Naive thymus-derived CD4-positive, alpha-beta T cell (primary cell): Measurements from ENCODE around the gene ITGA11. TPM values are rescaled to one million over a fixed set of nuclear protein-coding genes. Genes with fewer than 3 reads are reported as not detected.

Experiments
- ATAC-seq: fragments of 150-1000 bp; cut with Tn5 transposase; 2 replicates; pipeline ENCODE4 v1.10.0; 2021; ENCODE audit warnings: mild to moderate bottlenecking, moderate library complexity
- CTCF ChIA-PET: fragments of 350-600 bp; sonication (Branson Sonifier 250); formaldehyde crosslinking; loops from one replicate; lab custom pipeline; 2021; ENCODE audit warnings: antibody characterized with exemption; lab: Charles Lee
- POLR2A ChIA-PET: fragments of 350-600 bp; sonication (Branson Sonifier 250); formaldehyde crosslinking; loops from one replicate; lab custom pipeline; 2021; ENCODE audit warnings: antibody characterized with exemption, inconsistent platforms; lab: Charles Lee
- DNase-seq, 9 donors: peaks; one replicate each; pipeline versions ENCODE4 v3.0.0 to v3.0.0-alpha.2; 2020 to 2022; ENCODE audit warnings: mixed read lengths in 1 of 9
- H3K27ac ChIP-seq: one replicate; pipeline ENCODE4 v1.7.0; 2013; ENCODE audit warnings: mild to moderate bottlenecking, low read depth, low read length, moderate library complexity
- H3K27me3 ChIP-seq, 2 donors: one replicate each; pipeline ENCODE4 v1.7.0; 2013; ENCODE audit warnings: low read length in 2 of 2, mild to moderate bottlenecking in 2 of 2, moderate library complexity in 2 of 2; ENCODE audit not compliant: control insufficient read depth in 2 of 2, insufficient read depth in 2 of 2
- H3K36me3 ChIP-seq, 3 experiments: 1 replicate in 2 of 3; 2 replicates in 1 of 3; pipeline ENCODE4 v1.7.0; 2013; ENCODE audit warnings: low read length in 3 of 3, mild to moderate bottlenecking in 3 of 3, moderate library complexity in 1 of 3; ENCODE audit not compliant: insufficient read depth in 3 of 3, control insufficient read depth in 2 of 3
- H3K4me1 ChIP-seq, 2 donors: one replicate each; pipeline ENCODE4 v1.7.0; 2013; ENCODE audit warnings: low read length in 2 of 2, mild to moderate bottlenecking in 2 of 2, moderate library complexity in 1 of 2; ENCODE audit not compliant: control insufficient read depth in 2 of 2, insufficient read depth in 2 of 2
- H3K4me3 ChIP-seq: 2 replicates; pipeline ENCODE4 v1.7.0; 2013; ENCODE audit warnings: mild to moderate bottlenecking, low read length
- H3K9me3 ChIP-seq, 3 experiments: 1 replicate in 2 of 3; 2 replicates in 1 of 3; pipeline ENCODE4 v1.7.0; 2013; ENCODE audit warnings: low read length in 3 of 3; ENCODE audit not compliant: control insufficient read depth in 2 of 3
- H3K27ac Mint-ChIP-seq, 9 donors: one replicate each; pipeline ENCODE4 v1.8.0; 2020 to 2022; ENCODE audit warnings: mixed read lengths in 9 of 9, mild to moderate bottlenecking in 8 of 9, moderate library complexity in 5 of 9, inconsistent platforms in 2 of 9
- H3K27me3 Mint-ChIP-seq, 5 donors: one replicate each; pipeline ENCODE4 v1.8.0; 2021 to 2022; ENCODE audit warnings: mixed read lengths in 5 of 5, mild to moderate bottlenecking in 1 of 5
- H3K36me3 Mint-ChIP-seq, 5 donors: one replicate each; pipeline ENCODE4 v1.8.0; 2020 to 2022; ENCODE audit warnings: mixed read lengths in 5 of 5, mild to moderate bottlenecking in 3 of 5, inconsistent platforms in 1 of 5
- H3K4me1 Mint-ChIP-seq, 7 donors: one replicate each; pipeline ENCODE4 v1.8.0; 2020 to 2022; ENCODE audit warnings: mixed read lengths in 7 of 7, mild to moderate bottlenecking in 3 of 7, inconsistent platforms in 1 of 7
- H3K4me3 Mint-ChIP-seq, 10 donors: one replicate each; pipeline ENCODE4 v1.8.0; 2020 to 2022; ENCODE audit warnings: mild to moderate bottlenecking in 10 of 10, mixed read lengths in 10 of 10, moderate library complexity in 6 of 10, inconsistent platforms in 2 of 10
- H3K9me3 Mint-ChIP-seq, 11 donors: one replicate each; pipeline ENCODE4 v1.8.0; 2020 to 2022; ENCODE audit warnings: mixed read lengths in 11 of 11, mild to moderate bottlenecking in 4 of 11, inconsistent platforms in 1 of 11, moderate library complexity in 1 of 11
- intact Hi-C, 2 donors: fragments of 100-400 bp; cut with micrococcal nuclease; formaldehyde crosslinking; loops; one replicate each; pipeline ENCODE4 v1.15.1; 2023
- polyA plus RNA-seq, 2 donors: library from polyadenylated mRNA; unstranded; fragments of 300-500 nt; fragmentation: Illumina TruSeq; gene quantifications; one replicate each; pipeline ENCODE4 v1.2.3, GENCODE V29; 2021
- total RNA-seq, 6 experiments: library from RNA in 5 of 6; stranded (reverse) in 5 of 6; gene quantifications; 1 replicate in 5 of 6; 2 replicates in 1 of 6; pipeline ENCODE4 v1.2.3 and lab custom pipeline; 2021 to 2026

ITGA11 gene
- total and polyA plus RNA-seq, 7 experiments from 2014 or later, result 0.02 to 1.1 (median 0.08) TPM; not detected in 2

GRCh38 chr15:68354923-68355322 is 77.0 kb downstream of the ITGA11 start:
- CTCF ChIA-PET, result no interaction called here
- H3K27ac Mint-ChIP-seq, result no peak overlapping the region

GRCh38 chr15:68354268-68354667 is 77.7 kb downstream of the ITGA11 start:
- ChIA-PET POLR2A (no interaction called here), CTCF (interaction anchor here (0.6 kb wide), 1 partner anchor 104 kb away, joined by 4 read pairs; no protein-coding TSS in a partner anchor)
- H3K4me1 ChIP-seq, result no peaks in the 10 kb centered on the region
- no peak overlapping the region for H3K27ac ChIP-seq
- intact Hi-C loops, result no loop called here
- no peak overlapping the region for H3K4me3 ChIP-seq
- no peak for DNase-seq
- ATAC-seq, result no peak
- Mint-ChIP-seq H3K36me3 (peaks cover 0 to 32% (median 0%) of the 10 kb centered on the region in 5 donors), H3K4me3 (no peak overlapping the region), H3K27ac (peak overlapping the region in 2 of 9 donors; percentile 5 to 7), H3K9me3 (peaks cover 0 to 16% (median 0%) of the 10 kb centered on the region in 11 donors), H3K4me1 (peaks cover 3 to 30% (median 7%) of the 10 kb centered on the region in 7 donors), H3K27me3 (no peaks in the 10 kb centered on the region)
- no peaks in the 10 kb centered on the region for H3K36me3 ChIP-seq
- no peaks in the 10 kb centered on the region for H3K27me3 ChIP-seq
- no peaks in the 10 kb centered on the region for H3K9me3 ChIP-seq

More at GRCh38 chr15:68354923-68355322, 77.0 kb downstream of the ITGA11 start:
- H3K4me3 Mint-ChIP-seq, result no peak overlapping the region
- H3K4me1 ChIP-seq, result no peaks in the 10 kb centered on the region
- no peak for ATAC-seq
- H3K4me1 Mint-ChIP-seq, result peaks cover 3 to 30% (median 7%) of the 10 kb centered on the region in 7 donors
- peaks cover 0 to 16% (median 0%) of the 10 kb centered on the region in 11 donors for H3K9me3 Mint-ChIP-seq
- no peak for DNase-seq
- no peaks in the 10 kb centered on the region for H3K36me3 ChIP-seq
- intact Hi-C loops, result no loop called here
- peaks cover 0 to 32% (median 0%) of the 10 kb centered on the region in 5 donors for H3K36me3 Mint-ChIP-seq
- H3K27me3 ChIP-seq, result no peaks in the 10 kb centered on the region
- no peak overlapping the region for H3K27ac ChIP-seq
- H3K9me3 ChIP-seq, result no peaks in the 10 kb centered on the region
- no peak overlapping the region for H3K4me3 ChIP-seq
- POLR2A ChIA-PET, result no interaction called here
- H3K27me3 Mint-ChIP-seq, result no peaks in the 10 kb centered on the region

DNA sequence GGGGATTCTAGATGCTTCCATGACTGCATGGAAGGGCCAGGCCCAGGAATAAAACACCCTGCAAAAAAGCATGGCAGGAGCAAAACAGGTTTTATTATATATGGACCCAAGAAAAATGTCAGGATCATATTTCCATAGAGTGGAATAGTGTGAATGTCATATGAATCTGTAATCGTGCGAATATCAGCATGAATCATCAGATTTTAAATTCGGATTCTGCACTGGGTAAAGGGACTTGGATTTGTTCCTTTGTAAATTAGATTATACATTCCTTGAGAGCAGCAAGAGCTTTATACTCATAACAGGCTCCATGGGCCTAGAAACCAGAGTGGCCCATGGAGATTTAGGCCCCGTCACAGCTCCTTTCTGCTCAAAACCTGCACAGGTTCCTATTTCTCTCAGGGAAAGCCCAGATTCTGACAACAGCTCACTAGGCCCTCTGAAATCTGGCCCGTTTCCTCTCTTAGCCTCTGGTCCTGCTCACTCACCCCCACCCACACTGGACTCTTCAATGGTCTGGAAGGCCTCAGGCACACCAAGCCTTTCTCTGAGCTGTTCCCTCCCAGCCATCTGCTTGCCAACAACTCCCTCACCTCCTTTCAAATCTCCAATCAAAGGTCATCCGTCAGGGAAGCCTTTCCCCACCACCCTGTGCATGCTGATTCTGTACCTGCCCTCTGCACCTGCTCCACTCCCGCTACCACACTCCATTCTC is 78.4 kb downstream of the ITGA11 start:
- Mint-ChIP-seq H3K27ac (peak overlapping the region in 1 of 9 donors; percentile 5), H3K4me1 (peaks cover 3 to 30% (median 7%) of the 10 kb centered on the region in 7 donors), H3K4me3 (no peak overlapping the region), H3K36me3 (peaks cover 0 to 32% (median 0%) of the 10 kb centered on the region in 5 donors), H3K27me3 (peaks cover 0 to 2% (median 0%) of the 10 kb centered on the region in 5 donors), H3K9me3 (peaks cover 0 to 16% (median 0%) of the 10 kb centered on the region in 11 donors)
- CTCF ChIA-PET, result interaction anchor here (0.6 kb wide), 1 partner anchor 103 kb away, joined by 4 read pairs; no protein-coding TSS in a partner anchor
- H3K4me3 ChIP-seq, result no peak overlapping the region
- intact Hi-C loops, result no loop called here
- no peak overlapping the region for H3K27ac ChIP-seq
- no peak for ATAC-seq
- no peaks in the 10 kb centered on the region for H3K4me1 ChIP-seq
- H3K27me3 ChIP-seq, result no peaks in the 10 kb centered on the region
- POLR2A ChIA-PET, result interaction anchor here (1.0 kb wide), 1 partner anchor 20 kb away, joined by 3 read pairs; no protein-coding TSS in a partner anchor
- no peaks in the 10 kb centered on the region for H3K9me3 ChIP-seq
- H3K36me3 ChIP-seq, result no peaks in the 10 kb centered on the region
- DNase-seq, result no peak

- intact Hi-C loops, result no loop called here
- peak; percentile 78 for ATAC-seq
- Mint-ChIP-seq H3K27me3 (peaks cover 0 to 4% (median 0%) of the 10 kb centered on the region in 5 donors), H3K9me3 (peaks cover 0 to 11% (median 0%) of the 10 kb centered on the region in 11 donors), H3K4me1 (peaks cover 3 to 30% (median 7%) of the 10 kb centered on the region in 7 donors), H3K27ac (peak overlapping the region in 5 of 9 donors; percentile 36 to 87 (median 64)), H3K4me3 (peak overlapping the region in 1 of 10 donors; percentile 46), H3K36me3 (peaks cover 0 to 27% (median 0%) of the 10 kb centered on the region in 5 donors)
- Histone ChIP-seq H3K4me3 (no peak overlapping the region), H3K4me1 (no peaks in the 10 kb centered on the region), H3K27ac (no peak overlapping the region), H3K9me3 (no peaks in the 10 kb centered on the region), H3K27me3 (no peaks in the 10 kb centered on the region), H3K36me3 (no peaks in the 10 kb centered on the region)
- ChIA-PET POLR2A (interaction anchor here (1.0 kb wide), 1 partner anchor 19 kb away, joined by 3 read pairs; no protein-coding TSS in a partner anchor), CTCF (interaction anchor here (0.6 kb wide), 1 partner anchor 16 kb away, joined by 3 read pairs; no protein-coding TSS in a partner anchor)
- DNase-seq, result peak in 3 of 9 donors; percentile 10 to 36 (median 22)
Observed at GRCh38 chr15:68352401-68353062, 79.4 kb downstream of the ITGA11 start.

DNA sequence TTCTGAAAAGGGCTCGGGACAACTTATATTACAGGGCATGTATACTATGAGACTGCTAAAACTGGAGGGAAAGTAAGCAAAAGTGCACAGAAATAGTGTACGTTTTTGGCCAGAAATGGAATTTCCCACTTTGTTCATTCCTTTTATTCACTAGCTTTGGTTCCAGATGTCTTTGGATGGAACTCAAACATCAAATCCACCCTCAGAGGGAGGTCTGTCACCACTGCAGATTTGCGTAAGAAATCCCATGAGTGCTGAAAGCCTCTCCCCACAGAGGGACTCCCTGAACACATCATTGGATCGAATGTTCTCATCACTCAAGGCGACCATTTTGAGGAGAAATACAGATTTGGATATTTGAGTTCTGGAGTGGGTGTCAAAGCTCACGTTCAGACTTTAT is 82.8 kb downstream of the ITGA11 start:
- intact Hi-C loops, result no loop called here
- peaks cover 0 to 7% (median 0%) of the 10 kb centered on the region in 5 donors for H3K36me3 Mint-ChIP-seq

GRCh38 chr15:68348606-68349005 is 83.4 kb downstream of the ITGA11 start:
- Histone ChIP-seq H3K36me3 (no peaks in the 10 kb centered on the region), H3K27ac (no peak overlapping the region), H3K27me3 (no peaks in the 10 kb centered on the region), H3K9me3 (no peaks in the 10 kb centered on the region), H3K4me3 (no peak overlapping the region), H3K4me1 (no peaks in the 10 kb centered on the region)
- POLR2A ChIA-PET, result no interaction called here
- Mint-ChIP-seq H3K4me1 (peaks cover 3 to 21% (median 7%) of the 10 kb centered on the region in 7 donors), H3K4me3 (no peak overlapping the region), H3K27ac (no peak overlapping the region), H3K36me3 (peaks cover 0 to 5% (median 0%) of the 10 kb centered on the region in 5 donors), H3K9me3 (no peaks in the 10 kb centered on the region), H3K27me3 (peaks cover 0 to 4% (median 0%) of the 10 kb centered on the region in 5 donors)
- intact Hi-C loops, result no loop called here
- no peak for ATAC-seq
- CTCF ChIA-PET, result no interaction called here
- no peak for DNase-seq

More for the DNA sequence above, 82.8 kb downstream of the ITGA11 start:
- Mint-ChIP-seq H3K27me3 (peaks cover 0 to 4% (median 0%) of the 10 kb centered on the region in 5 donors), H3K9me3 (no peaks in the 10 kb centered on the region), H3K4me3 (no peak overlapping the region), H3K27ac (no peak overlapping the region), H3K4me1 (peaks cover 3 to 26% (median 7%) of the 10 kb centered on the region in 7 donors)
- Histone ChIP-seq H3K4me3 (no peak overlapping the region), H3K36me3 (no peaks in the 10 kb centered on the region), H3K27ac (no peak overlapping the region), H3K9me3 (no peaks in the 10 kb centered on the region), H3K4me1 (no peaks in the 10 kb centered on the region), H3K27me3 (no peaks in the 10 kb centered on the region)
- ATAC-seq (no peak), DNase-seq (no peak)
- ChIA-PET CTCF (no interaction called here), POLR2A (no interaction called here)
